ENCODE results near the gene IRF9. TPM values are rescaled to one million over a fixed set of nuclear protein-coding genes. Genes with fewer than 3 reads are reported as not detected.

Gene IRF9
- total and polyA plus RNA-seq, 2 of the 13 experiments (the other 11 are each of a cell fraction or from before 2014, with no cell fraction given) = 14.9 to 49.7 TPM

DNA sequence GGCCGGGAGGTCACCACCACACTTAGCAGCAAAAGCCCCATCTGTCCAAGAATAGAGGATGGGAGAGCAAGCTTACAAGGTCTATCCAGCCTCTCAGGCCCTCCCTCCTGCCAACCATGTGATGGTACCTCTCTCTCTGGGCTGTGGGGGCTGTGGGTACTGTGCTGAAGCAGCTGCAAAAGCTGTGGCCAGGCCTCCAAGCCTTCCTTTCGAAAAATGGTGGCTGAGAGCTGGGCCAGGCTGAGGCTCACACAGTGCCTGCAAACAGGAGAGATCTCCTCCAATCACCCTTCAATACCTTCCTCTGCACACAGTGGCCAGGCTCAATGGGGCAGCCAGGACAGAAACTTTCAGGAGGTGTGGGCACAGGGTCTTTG, 26.5 kb downstream of the IRF9 start (continued):
- TF ChIP-seq, protein P1, sequence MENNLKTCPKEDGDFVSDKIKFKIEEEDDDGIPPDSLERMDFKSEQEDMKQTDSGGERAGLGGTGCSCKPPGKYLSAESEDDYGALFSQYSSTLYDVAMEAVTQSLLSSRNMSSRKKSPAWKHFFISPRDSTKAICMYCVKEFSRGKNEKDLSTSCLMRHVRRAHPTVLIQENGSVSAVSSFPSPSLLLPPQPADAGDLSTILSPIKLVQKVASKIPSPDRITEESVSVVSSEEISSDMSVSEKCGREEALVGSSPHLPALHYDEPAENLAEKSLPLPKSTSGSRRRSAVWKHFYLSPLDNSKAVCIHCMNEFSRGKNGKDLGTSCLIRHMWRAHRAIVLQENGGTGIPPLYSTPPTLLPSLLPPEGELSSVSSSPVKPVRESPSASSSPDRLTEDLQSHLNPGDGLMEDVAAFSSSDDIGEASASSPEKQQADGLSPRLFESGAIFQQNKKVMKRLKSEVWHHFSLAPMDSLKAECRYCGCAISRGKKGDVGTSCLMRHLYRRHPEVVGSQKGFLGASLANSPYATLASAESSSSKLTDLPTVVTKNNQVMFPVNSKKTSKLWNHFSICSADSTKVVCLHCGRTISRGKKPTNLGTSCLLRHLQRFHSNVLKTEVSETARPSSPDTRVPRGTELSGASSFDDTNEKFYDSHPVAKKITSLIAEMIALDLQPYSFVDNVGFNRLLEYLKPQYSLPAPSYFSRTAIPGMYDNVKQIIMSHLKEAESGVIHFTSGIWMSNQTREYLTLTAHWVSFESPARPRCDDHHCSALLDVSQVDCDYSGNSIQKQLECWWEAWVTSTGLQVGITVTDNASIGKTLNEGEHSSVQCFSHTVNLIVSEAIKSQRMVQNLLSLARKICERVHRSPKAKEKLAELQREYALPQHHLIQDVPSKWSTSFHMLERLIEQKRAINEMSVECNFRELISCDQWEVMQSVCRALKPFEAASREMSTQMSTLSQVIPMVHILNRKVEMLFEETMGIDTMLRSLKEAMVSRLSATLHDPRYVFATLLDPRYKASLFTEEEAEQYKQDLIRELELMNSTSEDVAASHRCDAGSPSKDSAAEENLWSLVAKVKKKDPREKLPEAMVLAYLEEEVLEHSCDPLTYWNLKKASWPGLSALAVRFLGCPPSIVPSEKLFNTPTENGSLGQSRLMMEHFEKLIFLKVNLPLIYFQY (CRISPR knock-in tag; IDR thresholded peaks at IDR 0.05; ENCODE audit: borderline replicate concordance) = no peak
- TF ChIP-seq, protein P2, sequence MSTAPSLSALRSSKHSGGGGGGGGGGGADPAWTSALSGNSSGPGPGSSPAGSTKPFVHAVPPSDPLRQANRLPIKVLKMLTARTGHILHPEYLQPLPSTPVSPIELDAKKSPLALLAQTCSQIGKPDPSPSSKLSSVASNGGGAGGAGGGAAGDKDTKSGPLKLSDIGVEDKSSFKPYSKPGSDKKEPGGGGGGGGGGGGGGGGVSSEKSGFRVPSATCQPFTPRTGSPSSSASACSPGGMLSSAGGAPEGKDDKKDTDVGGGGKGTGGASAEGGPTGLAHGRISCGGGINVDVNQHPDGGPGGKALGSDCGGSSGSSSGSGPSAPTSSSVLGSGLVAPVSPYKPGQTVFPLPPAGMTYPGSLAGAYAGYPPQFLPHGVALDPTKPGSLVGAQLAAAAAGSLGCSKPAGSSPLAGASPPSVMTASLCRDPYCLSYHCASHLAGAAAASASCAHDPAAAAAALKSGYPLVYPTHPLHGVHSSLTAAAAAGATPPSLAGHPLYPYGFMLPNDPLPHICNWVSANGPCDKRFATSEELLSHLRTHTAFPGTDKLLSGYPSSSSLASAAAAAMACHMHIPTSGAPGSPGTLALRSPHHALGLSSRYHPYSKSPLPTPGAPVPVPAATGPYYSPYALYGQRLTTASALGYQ (CRISPR knock-in tag; IDR thresholded peaks at IDR 0.05) = no peak
- TF ChIP-seq ETV5 (CRISPR knock-in tag; IDR thresholded peaks at IDR 0.05; ENCODE audit: borderline replicate concordance) (no peak), RARG (CRISPR knock-in tag; IDR thresholded peaks at IDR 0.05; ENCODE audit: low read depth) (no peak), RFX1 (IDR thresholded peaks at IDR 0.05) (no peak), ZBTB8A (CRISPR knock-in tag; IDR thresholded peaks at IDR 0.05; ENCODE audit: borderline replicate concordance, low read depth) (no peak), ATF1 (CRISPR knock-in tag; IDR thresholded peaks at IDR 0.05) (no peak), TRIM24 (CRISPR knock-in tag; IDR thresholded peaks at IDR 0.05) (no peak), ZNF33B (CRISPR knock-in tag; IDR thresholded peaks at IDR 0.05) (no peak), ZNF790 (CRISPR knock-in tag; IDR thresholded peaks at IDR 0.05; ENCODE audit: borderline replicate concordance) (0 out of 2 replicates have a peak, but pooled peaks have one; percentile 2), KLF13 (CRISPR knock-in tag; IDR thresholded peaks at IDR 0.05) (no peak), ZFP1 (CRISPR knock-in tag; IDR thresholded peaks at IDR 0.05) (no peak), ZNF792 (CRISPR knock-in tag; IDR thresholded peaks at IDR 0.05) (no peak), ZBTB3 (CRISPR knock-in tag; IDR thresholded peaks at IDR 0.05; ENCODE audit: borderline replicate concordance, low read depth) (no peak), BRD4 (CRISPR knock-in tag; IDR thresholded peaks at IDR 0.05) (peak; percentile 6; the same call in 1 of the 2 replicates), KDM3A (CRISPR knock-in tag; IDR thresholded peaks at IDR 0.05; ENCODE audit: low read depth) (no peak), ZNF350 (CRISPR knock-in tag; IDR thresholded peaks at IDR 0.05; ENCODE audit: borderline replicate concordance, low read depth) (no peak), GPN1 (CRISPR knock-in tag; IDR thresholded peaks at IDR 0.05; ENCODE audit: borderline replicate concordance) (0 out of 2 replicates have a peak, but pooled peaks have one; percentile 69), PTBP1 (IDR thresholded peaks at IDR 0.05; ENCODE audit: low read depth, low read length, poor library complexity, severe bottlenecking) (no peak), ZNF224 (CRISPR knock-in tag; IDR thresholded peaks at IDR 0.05) (no peak)
- TF ChIP-seq, protein P3, sequence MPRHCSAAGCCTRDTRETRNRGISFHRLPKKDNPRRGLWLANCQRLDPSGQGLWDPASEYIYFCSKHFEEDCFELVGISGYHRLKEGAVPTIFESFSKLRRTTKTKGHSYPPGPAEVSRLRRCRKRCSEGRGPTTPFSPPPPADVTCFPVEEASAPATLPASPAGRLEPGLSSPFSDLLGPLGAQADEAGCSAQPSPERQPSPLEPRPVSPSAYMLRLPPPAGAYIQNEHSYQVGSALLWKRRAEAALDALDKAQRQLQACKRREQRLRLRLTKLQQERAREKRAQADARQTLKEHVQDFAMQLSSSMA (CRISPR knock-in tag; IDR thresholded peaks at IDR 0.05) = no peak
- TF ChIP-seq, protein P4, sequence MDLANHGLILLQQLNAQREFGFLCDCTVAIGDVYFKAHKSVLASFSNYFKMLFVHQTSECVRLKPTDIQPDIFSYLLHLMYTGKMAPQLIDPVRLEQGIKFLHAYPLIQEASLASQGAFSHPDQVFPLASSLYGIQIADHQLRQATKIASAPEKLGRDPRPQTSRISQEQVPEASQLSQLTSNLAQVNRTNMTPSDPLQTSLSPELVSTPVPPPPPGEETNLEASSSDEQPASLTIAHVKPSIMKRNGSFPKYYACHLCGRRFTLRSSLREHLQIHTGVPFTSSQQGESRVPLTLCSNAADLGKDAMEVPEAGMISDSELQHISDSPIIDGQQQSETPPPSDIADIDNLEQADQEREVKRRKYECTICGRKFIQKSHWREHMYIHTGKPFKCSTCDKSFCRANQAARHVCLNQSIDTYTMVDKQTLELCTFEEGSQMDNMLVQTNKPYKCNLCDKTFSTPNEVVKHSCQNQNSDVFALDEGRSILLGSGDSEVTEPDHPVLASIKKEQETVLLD (CRISPR knock-in tag; IDR thresholded peaks at IDR 0.05; ENCODE audit: low read depth) = no peak
- TF ChIP-seq, protein P5, sequence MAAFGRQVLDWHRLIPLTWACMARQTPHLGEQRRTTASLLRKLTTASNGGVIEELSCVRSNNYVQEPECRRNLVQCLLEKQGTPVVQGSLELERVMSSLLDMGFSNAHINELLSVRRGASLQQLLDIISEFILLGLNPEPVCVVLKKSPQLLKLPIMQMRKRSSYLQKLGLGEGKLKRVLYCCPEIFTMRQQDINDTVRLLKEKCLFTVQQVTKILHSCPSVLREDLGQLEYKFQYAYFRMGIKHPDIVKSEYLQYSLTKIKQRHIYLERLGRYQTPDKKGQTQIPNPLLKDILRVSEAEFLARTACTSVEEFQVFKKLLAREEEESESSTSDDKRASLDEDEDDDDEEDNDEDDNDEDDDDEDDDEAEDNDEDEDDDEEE (CRISPR knock-in tag; IDR thresholded peaks at IDR 0.05) = peak; percentile 28; the same call in 1 of the 2 replicates

All from HepG2 (cell line).